GM18873 (cell line): Measurements from ENCODE around the gene INO80.
"Not testable (repeated sequence)": the region's sequence is repeated elsewhere in the genome, so short reads cannot be mapped to it uniquely, and the experiment has no call there.

Experiments used
- ATAC-seq: cut with Tn5 transposase; IDR thresholded peaks from one replicate; pipeline ENCODE4 v1.9.1; 2021; ENCODE audit warnings: mild to moderate bottlenecking, moderate library complexity, moderate number of reproducible peaks; ENCODE audit not compliant: unreplicated experiment, low FRiP score

Gene INO80

DNA sequence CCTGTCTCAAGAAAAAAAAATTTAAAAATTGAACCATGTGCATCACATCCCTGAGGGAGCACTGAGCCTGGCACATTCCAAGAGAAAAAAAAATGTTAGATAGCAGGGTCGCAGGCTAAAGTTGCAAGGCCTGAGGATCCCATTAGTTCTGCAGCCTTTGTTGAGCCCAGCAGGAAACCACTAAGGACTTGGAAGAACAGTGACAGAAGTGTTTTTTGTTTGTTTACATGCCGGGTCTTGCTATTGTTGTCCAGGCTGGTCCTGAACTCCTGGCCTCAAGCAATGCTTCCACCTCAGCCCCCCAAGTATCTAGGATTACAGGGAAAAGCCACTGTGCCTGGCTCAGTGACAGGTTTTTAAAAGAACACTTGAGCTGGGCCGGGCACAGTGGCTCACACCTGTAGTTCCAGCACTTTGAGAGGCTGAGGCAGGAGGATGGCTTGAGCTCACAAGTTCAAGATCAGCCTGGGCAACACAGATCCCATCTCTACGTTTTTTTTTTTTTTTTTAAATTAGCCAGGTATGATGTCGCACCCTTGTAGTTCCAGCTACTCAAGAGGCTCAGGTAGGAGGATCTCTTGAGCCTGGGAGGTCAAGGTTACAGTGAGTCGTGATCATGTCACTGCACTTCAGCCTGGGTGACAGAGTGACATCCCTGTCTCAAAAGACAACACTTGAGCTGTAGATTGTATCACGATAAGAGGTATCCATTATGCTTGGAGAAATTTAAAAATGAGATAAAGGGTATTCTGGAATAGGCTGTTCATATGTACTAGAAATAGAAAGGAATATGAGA is 147.6 kb downstream of the INO80 start:
- ATAC-seq: no peak

DNA sequence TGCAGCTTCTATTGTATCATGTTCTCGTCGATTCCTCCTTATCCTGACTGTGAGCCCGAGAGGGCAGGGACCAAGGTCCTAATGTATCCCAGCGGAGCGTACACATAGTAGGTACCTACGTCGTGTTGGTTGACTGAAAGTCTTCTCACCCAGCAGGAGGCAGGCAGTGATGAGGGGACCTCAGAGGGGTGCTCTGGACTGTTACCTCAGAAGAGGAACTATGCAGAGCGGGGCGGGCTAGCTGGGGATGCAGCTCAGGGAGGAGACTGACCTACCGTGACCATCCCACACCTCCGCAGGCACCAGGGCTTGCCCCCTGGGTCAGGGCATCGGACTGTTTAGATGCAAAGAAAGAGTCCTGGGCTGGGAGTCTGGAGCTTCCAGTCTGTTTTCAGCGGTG is 151.4 kb downstream of the INO80 start:
- no peak for ATAC-seq

DNA sequence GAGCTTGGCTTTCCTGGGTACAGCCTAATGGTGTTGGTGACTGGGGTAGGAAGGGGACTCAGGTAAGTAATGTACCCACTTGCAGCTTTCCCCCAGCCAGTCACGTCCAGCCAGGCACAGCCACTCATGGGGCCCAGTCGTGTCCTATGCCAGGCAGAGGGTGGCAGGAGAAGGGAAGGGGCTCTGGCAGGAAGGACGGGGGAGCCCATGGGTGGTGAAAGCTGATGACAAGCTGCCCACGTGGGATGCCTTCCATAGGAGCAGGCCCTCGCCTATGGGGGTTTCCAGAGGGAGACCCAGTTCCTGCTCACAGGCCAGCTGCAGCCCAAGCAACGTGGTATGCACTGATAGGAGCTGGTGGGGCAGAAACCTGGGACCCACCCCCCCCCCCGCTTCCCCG is 152.1 kb downstream of the INO80 start:
- no peak for ATAC-seq

DNA sequence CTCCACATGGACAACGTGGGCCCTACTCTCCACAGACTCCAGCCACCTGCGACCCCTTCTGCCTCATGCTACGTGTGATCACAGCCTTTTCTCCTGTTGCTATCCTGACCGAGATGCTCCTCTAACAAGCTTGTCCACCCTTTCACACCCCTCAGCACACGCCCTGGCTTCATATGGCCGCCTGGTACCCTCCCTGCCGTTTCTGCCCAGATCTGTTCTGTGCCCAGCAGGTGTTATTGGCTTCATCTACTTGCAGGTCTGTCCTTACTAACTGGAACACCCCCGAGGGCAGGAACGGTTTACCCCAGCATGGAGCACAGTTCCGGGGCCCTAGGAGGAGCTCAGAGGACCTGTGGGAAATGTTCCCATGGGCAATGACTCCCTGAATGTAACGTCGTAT is 152.9 kb downstream of the INO80 start:
- ATAC-seq: no peak

DNA sequence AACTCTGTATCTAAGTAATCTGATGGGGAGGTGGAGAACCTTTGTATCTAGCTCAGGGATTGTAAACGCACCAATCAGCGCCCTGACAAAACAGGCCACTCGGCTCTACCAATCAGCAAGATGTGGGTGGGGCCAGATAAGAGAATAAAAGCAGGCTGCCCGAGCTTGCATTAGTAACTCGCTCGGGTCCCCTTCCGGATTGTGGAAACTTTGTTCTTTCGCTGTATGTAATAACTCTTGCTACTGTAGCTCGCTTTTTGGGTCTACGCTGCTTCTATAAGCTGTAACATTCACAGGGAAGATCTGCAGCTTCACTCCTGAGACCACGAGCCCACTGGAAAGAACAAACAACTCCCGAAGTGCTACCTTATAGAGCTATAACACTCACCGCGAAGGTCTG is 153.8 kb downstream of the INO80 start:
- not testable (repeated sequence) for ATAC-seq

DNA sequence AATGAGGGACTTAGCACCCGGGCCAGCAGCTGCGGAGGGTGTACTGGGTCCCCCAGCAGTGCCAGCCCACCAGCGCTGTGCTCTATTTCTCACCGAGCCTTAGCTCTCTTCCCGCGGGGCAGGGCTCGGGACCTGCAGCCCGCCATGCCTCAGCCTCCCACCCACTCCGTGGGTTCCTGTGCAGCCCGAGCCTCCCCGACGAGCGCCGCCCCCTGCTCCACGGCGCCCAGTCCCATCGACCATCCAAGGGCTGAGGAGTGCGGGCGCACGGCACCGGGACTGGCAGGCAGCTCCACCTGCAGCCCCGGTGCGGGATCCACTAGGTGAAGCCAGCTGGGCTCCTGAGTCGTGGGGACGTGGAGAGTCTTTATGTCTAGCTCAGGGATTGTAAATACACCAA is 154.3 kb downstream of the INO80 start:
- not testable (repeated sequence) for ATAC-seq

DNA sequence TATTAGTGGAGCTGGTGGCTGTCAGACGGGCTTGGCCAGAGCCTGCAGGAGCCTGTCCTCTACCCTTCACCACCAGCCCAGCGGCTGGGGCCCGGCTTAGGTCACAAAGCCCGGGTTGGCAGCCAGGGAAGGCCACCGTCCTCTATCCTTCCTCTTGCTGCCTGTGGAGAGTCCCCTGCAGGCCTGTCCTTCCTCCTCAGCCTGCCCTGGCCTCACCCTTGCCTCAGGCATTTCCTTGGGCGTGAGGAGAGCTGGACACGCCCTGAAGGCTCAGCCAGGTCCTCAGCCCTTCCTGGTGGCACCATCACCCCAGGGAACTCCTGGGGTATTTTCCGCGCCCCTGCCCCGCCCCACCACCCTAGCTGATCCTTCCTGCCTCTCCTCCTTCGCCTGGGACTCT is 155.2 kb downstream of the INO80 start:
- no peak for ATAC-seq

DNA sequence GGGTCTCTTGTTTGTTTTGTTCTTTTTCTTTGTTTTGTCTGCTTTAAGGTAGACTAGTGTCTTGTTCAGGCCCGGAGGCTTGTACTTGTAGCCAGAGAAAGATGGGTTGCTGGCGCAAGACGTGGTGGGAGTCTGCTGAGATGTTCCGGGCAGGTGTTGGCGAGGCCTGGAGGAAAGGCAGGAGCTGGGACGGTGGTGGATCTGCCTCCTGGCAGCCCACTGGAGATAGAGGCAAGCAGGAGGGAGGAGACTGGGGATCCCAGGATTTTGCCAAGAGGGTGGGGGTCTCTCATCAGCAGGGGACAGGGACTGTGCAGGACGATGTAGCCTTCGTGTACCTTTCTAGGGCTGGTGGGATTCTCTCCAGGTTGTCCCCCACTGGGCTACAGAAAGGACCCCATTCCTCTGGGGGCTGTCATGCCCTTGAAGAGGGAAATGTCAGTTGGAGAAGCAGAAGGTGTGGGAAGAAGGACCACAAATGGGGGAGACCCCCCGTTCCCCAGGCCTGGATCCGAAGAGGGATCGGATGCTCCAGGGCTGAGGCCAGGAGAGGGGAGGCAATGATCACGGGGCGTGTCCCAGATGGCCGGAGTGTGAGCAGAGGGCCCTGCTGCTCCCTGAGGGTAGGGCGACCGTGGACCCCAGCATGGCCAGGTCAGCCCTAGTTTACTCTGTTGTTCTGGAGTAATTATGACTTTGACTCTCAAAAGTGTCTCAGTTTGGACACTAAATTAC is 155.8 kb downstream of the INO80 start:
- no peak for ATAC-seq

DNA sequence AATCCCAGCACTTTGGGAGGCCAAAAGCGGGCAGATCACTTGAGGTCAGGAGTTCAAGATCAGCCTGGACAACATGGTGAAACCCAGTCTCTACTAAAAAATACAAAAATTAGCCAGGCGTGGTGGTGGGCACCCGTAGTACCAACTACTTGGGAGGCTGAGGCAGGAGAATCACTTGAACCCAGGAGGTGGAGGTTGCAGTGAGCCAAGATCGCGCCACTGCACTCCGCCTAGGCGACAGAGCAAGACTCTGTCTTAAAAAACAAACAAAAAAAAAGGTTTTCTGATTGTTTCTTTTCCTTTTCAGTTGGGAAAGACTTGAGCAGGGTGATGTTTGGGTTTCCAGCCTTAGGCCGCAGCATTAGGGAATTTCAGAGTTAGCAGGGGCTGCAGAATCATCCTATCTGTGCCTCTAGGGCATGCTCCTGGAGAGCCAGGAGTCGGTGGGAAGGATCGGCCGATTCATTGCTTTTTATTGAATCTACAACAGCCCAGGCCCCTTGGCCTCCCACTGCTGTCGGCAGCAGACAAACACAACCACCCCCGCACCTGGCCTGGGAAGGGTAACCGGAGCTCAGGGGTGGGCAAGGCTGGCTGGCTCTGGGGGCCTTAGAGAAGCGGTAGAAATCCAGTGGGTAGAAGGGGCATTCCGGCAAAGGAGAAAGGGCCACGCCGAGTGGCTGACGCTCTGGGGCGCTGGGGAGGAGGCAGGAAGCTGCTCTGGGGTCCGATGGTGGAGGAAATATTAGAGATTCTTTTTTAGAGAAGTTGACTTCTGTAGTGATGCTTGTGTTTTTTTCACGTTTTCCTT is 156.5 kb downstream of the INO80 start:
- no peak for ATAC-seq

DNA sequence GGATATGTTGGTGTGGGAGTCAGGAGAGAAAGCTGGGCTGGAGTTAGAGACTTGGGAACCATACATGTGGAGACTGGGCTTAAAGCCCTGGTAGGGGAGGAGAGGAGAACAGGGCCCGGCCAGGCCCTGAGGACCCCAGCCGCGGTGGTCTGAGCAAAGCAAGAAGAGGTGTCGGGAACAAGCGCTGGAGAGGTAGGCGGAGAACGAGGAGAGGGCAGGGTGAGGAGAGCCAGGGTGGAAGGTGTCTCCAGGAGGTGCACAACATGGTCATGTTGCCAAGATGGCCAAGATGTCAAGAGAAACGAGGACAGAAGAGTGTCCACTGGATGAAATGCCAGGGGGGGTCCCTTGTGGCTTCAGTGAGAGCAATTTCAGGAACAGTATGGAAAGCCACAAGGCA is 157.4 kb downstream of the INO80 start:
- ATAC-seq: no peak

DNA sequence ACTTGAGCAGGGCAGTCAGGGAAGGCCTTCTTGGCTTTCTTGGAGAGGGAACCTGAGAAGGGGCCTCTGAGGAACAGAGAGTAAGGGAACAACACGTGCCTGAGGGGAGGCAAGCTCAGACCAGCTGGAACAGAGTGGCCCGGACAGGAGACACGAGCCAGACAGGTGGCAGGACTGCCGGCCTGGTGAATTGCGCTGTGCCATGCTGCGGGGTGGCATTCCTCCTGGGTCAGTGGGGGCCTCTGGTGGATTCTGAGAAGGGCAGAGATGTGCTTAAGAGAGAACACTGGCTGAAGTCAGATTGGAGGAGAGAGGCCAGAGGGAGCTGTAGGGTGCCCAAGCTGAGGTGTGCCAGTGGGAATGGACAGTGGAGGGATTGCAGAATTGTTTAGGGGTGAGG is 157.9 kb downstream of the INO80 start:
- no peak for ATAC-seq

DNA sequence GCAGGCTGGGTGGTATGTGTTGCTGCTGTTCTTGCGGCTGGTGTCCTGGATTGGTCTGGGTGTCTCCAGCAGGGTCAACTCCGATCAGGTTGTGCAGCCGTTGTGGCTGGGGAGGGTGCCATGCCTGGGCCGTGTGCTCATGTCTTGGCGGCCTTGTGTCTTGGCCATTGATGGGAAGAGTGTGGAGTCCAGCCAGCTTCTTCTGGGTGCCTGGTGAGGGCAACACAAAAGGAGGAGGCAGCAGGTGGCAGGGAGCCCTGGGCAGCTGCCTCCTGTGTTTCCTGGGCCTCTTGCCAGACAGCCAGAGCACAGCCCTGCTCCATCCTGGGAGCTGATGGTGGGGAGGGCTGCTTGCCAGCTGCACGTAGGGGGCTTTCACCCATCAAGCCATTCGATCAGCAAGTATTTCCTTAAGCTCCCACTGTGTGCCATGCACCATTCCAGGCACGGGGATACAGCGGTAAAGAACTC is 158.5 kb downstream of the INO80 start:
- ATAC-seq: no peak

DNA sequence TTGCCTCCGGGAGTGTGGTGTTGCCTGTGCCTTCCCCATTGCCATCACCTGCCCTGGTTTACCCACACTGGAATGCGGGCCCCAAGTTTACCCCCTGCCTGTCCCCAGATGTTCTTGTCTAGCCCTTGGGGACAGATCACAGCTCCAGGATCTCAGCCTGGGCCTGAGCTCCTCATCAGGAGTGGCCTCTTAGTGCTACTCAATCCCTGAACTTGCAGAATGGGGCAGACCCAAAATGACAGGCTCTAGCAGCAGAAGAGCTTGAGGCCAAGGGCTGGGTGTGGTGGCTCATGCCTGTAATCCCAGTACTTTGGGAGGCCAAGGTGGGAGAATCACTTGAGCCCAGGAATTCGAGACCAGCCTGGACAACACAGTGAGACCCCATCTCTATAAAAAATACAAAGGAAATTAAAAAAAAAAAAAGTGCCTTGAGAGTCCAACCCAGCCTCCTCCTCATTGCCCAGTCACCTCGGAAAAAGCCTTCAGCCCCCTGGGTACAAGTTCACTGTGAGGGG is 159.0 kb downstream of the INO80 start:
- ATAC-seq: no peak

DNA sequence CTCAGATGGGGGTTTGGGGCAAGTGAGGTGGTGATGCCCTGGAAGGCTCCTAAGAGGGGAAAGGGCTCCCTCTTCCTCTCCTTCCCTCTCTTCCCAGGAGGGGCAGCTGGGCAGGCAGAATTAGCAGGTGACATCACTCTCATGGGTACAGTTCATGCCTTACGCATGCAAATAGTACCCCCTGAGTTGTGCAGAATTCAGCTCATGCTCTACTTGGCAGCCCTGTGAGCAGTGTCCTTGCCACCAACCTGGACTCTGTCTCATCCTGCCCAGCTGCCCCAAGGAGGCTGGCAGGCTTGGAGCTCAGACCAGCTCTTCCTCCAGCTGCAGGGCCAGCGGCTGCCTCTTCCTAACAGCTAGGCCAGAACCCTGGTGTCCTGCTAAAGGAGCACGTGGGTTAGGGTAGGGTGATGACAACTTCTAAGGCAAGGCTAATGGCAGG is 159.5 kb downstream of the INO80 start:
- ATAC-seq: no peak

DNA sequence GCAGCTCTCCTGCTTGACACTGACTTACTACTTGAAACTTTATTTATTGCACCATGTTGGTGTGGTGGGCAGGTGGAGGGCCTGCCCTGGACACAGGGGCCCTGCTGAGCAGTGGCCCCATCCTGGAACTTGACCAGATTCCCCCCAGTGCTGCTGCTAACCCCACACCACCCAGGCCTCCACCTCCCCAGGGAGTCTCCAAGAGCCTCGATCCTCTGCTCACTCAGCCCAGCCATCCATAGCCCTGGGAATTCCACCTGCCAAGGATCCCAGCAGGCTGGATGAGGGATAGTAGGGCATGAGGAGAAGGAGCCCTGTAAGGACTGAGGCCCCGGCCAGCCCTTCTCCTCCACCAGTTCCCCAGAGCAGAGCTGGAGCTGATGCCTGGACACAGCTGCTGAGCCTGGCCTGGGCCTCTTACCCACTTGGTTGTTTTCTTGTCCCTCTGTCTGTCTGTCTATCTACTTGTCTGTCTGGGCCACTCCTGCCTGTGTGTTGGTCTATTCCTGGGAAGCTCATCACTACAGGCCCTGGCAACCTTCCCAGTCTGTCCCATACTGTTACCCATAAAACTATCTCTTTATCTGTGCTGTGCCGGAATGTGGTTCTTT is 160.0 kb downstream of the INO80 start:
- ATAC-seq: no peak

DNA sequence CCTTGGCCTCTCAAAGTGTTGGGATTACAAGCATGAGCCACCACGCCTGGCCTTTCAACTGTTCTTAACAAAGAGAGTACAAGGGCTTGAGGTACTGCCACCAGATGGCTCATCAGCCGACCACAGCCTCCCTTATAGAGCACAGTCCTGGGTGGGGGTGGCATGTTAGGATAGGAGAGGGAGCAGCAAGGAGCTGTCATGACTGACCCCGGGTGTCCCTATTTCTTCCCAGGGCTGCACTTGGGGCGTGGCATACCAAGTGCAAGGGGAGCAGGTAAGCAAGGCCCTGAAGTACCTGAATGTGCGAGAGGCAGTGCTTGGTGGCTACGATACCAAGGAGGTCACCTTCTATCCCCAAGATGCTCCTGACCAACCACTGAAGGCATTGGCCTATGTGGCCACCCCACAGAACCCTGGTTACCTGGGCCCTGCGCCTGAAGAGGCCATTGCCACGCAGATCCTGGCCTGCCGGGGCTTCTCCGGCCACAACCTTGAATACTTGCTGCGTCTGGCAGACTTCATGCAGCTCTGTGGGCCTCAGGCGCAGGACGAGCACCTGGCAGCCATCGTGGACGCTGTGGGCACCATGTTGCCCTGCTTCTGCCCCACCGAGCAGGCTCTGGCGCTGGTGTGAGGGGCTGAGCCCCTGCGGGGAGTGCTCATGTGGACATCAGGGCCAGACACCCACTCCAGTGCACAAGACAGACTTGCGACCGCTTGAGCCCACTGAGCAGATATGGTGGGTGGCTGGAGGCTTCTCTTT is 160.8 kb downstream of the INO80 start:
- no peak for ATAC-seq

DNA sequence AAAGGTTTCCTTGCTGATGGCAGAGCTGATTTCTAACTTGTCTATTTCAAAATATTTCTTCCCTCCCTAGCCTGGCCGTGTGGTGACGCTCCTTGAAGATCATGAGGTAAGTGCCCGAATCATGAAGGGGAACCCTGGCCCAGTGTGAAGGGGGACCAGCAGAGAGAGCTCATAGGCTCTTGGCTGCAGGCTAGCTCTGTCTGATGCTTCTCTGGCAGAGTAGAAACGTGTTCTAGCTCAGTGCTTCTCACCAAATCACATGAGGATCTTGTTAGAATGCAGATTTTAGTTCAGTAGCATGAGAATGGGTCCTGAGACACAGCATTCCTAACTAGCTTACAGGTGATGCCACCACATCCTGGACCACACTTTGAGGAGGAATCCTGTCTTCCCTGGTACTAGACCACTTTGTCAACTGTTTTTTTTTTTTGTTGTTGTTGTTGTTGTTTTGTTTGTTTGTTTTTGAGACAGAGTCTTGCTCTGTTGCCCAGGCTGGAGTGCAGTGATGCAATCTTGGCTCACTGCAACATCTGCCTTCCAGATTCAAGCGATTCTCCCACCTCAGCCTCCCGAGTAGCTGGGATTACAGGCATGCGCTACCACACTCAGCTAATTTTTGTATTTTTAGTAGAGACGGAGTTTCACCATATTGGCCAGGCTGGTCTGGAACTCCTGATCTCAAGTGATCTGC is 161.8 kb downstream of the INO80 start:
- not testable (repeated sequence) for ATAC-seq

DNA sequence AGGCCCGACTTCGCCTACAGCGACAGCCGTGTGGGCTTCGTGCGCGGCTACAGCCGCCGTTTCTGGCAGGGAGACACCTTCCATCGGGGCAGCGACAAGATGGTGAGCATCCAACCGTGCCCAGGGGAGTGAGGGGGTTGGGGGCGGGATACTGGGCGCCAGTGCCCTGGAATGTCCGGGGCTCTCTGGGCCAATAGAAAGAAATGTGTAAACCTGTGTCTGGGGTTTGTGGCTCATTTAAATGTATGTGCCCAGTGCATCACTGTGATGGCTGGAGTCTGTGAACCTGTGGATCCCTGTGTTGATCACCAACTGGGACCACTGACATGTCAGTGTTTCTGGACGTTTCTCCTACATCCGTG is 162.4 kb downstream of the INO80 start:
- ATAC-seq: no peak
